Mononuclear cell (primary cell): ENCODE data around the gene SLAMF6. TPM values are rescaled to one million over a fixed set of nuclear protein-coding genes. Genes with fewer than 3 reads are reported as not detected.

Source experiments
- H3K27me3 ChIP-seq: 2 replicates; pipeline ENCODE4 v1.6.0; 2011; ENCODE audit warnings: low read length, control low read depth; ENCODE audit not compliant: insufficient read depth
- H3K4me1 ChIP-seq: 2 replicates; pipeline ENCODE4 v1.5.1; 2011; ENCODE audit warnings: mild to moderate bottlenecking, low read length, control low read depth; ENCODE audit not compliant: insufficient read depth
- H3K4me3 ChIP-seq: 2 replicates; pipeline ENCODE4 v1.5.1; 2011; ENCODE audit warnings: mild to moderate bottlenecking, low read length, moderate library complexity
- H3K9me3 ChIP-seq: 2 replicates; pipeline ENCODE4 v1.5.1; 2011; ENCODE audit warnings: low read depth, mild to moderate bottlenecking, control low read depth, low read length
- total RNA-seq: library from RNA; depleted of rRNA; stranded (reverse); fragments of >200 nt; gene quantifications from one replicate; pipeline ENCODE4 v1.2.3, GENCODE V29; 2012

The SLAMF6 gene
- total RNA-seq, 1 donor = 8.2 TPM

DNA sequence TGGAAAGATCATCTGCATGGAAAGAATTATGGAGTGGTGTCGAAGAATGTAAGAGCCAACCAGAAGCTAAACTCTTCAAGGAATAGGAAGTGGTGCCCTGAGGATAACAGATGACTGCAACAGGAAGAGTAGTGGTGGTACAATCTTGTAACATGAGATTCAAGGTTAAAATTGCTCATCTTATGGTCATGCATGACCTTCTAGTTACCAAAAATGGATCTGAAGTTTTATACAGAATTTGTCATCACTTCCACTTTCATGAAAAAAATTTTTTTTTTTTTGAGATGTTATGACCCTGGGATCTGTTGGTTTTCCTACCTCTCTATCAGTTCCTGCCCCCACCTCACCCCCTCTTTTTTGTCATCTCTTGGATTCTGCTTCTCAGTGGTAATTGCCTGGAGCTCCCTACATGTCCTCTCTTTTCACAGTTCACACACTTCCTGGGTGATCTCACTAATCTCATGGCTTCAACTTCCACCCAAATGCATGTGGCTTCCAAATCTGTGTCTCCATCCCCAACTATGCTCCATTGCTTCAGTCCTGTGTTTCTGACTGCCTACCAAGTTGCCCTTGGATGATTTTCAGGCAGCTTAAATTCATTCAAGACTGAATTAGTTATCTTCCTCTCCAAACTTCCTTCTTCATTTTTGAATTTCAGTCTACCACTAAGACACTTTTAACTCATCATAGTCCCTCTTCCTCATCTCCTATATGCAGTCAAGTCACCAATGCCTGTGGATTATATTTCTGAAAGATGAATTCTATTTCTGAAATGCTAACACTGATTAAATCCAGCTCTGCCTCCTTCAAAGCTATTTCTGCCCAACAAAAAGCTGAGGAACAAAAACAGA, 48.4 kb downstream of the SLAMF6 start:
- Histone ChIP-seq H3K9me3 (no peaks in the 10 kb centered on the region), H3K27me3 (no peaks in the 10 kb centered on the region), H3K4me1 (peaks cover 13% of the 10 kb centered on the region), H3K4me3 (no peak overlapping the region)

- H3K27me3 ChIP-seq = no peaks in the 10 kb centered on the region
- H3K4me1 ChIP-seq = peaks cover 15% of the 10 kb centered on the region
- no peaks in the 10 kb centered on the region for H3K9me3 ChIP-seq
- H3K4me3 ChIP-seq = no peak overlapping the region
Measured at GRCh38 chr1:160472112-160472511, 50.9 kb downstream of the SLAMF6 start.

DNA sequence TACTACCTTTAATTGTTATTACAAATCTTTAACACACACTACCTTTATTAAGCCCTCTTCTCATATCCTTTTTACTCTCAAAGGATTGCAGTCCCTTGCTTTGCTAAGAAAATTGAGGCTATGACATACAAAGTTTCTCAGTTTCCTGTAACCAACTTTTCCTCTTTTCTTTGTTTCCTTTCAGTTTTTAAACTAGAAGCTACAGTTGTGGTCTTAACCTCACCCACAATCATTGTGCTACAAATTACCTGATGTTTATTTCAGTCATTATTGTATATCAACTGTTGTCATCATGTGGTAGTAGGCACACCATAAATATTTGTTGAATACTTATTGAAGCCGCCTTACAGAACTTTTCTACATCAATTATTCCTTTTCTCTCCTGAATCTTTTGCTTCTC, 51.8 kb downstream of the SLAMF6 start:
- peaks cover 18% of the 10 kb centered on the region for H3K4me1 ChIP-seq

DNA sequence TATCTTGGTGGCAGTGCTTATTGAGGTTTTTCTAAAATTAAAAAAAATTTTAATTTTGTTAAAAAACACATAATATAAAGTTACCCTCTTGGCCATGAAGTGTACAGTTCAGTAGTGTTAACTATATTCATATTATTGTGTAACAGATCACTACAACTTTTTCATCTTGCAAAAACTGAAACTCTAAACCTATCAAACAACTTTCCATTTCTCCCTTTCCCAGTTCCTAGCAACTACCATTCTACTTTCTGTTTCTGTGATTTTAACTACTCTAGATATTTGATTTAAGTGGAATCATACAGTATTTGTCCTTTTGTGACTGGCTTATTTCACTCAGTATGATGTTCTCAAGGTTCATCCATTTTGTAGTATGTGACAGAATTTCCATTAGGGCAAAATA, 55.5 kb downstream of the SLAMF6 start:
- Histone ChIP-seq H3K9me3 (no peaks in the 10 kb centered on the region), H3K4me3 (no peak overlapping the region), H3K4me1 (peaks cover 15% of the 10 kb centered on the region), H3K27me3 (no peaks in the 10 kb centered on the region)

More for the DNA sequence above, 51.8 kb downstream of the SLAMF6 start:
- no peak overlapping the region for H3K4me3 ChIP-seq
- no peaks in the 10 kb centered on the region for H3K27me3 ChIP-seq
- no peaks in the 10 kb centered on the region for H3K9me3 ChIP-seq

DNA sequence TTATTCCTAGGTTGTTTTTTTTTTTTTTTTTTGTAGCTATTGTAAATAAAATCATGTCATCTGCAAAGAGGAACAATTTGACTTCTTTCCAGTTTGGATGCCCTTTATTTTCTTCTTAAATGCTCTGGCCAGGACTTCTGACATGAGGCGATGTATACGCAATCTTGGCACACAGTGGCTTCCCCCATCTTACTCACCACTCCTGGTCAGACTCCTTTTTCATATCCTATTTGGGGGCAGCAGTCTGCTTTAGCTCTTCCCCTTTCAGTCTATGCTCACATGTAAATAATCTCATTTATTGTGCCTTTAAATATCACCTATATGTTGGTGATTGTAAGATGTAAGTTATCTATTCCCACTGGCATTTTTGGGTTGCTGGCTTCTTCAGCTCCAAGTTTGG, 56.1 kb downstream of the SLAMF6 start:
- Histone ChIP-seq H3K27me3 (no peaks in the 10 kb centered on the region), H3K9me3 (no peaks in the 10 kb centered on the region), H3K4me3 (no peak overlapping the region), H3K4me1 (peaks cover 15% of the 10 kb centered on the region)

GRCh38 chr1:160465123-160465522, 57.9 kb downstream of the SLAMF6 start:
- Histone ChIP-seq H3K4me1 (peaks cover 21% of the 10 kb centered on the region), H3K4me3 (no peak overlapping the region), H3K9me3 (no peaks in the 10 kb centered on the region), H3K27me3 (no peaks in the 10 kb centered on the region)

DNA sequence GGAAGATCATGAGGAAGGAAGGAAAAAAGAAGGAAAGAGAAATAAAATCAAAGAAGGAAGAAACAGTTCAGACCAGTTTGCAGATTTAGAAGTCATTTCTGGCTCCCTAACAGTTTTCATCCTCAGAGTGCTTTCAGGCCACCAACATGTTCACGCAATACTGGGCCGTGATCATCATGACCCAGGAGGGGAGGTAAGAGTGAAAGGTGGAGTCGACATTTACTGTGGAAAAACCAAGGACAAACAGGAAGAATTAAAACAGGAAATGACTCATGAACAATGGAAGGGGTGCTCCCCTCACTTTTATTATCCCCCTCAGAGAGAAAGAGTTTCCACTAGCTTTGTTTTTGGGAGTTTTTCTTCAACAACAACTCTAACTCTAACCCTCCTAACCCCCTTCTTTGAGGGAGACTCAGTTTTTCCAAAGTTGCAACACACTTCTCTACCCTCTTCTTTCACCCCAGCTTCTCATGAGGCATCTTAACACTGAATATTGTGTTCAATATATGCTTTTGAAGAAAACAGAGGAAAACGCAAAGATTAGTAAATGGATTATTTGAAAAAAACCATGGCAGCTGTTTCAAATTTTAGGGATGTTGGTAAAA, 62.3 kb downstream of the SLAMF6 start:
- Histone ChIP-seq H3K27me3 (no peaks in the 10 kb centered on the region), H3K4me3 (no peak overlapping the region), H3K9me3 (no peaks in the 10 kb centered on the region), H3K4me1 (peaks cover 21% of the 10 kb centered on the region)

DNA sequence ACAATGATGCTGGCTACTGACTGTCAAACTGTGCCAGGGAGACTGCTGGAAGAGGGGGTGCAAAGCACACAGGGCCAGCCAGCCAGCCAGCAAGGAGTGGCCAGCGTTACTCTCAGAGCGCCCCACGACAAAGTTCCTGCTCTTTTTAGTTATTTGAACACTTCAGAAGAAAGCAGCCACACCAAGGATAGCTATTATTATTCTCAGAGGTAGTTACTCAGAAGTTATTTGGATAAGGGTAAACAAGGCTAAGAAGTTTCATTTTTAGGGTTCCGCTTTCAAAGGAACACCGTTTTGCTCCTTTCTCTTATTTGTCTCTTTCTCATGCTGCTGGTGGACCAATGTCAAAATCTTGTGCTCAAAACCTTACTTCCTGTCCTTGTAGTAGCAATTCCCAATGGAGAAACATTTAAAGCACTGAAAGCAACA, 62.8 kb downstream of the SLAMF6 start:
- H3K9me3 ChIP-seq = no peaks in the 10 kb centered on the region
- no peak overlapping the region for H3K4me3 ChIP-seq
- peaks cover 19% of the 10 kb centered on the region for H3K4me1 ChIP-seq
- H3K27me3 ChIP-seq = no peaks in the 10 kb centered on the region

DNA sequence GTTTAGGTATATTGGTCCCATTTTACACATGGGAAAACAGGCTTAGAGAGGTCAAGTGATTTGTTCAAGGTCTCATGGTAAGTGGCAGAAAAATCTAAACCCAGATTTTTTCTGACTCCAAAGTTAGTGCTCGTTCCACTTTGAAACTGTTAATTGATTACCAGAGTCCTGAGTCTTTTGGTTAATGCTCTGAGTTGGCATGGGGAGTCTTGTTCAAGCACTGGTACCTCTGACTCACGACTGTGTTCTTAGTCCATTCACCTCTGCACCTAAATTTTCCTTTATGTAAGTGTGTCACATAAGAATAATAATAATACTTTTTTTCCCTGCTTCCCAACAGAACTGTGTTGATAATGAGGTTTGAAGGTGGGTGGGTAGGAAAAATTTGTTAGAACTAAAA, 63.4 kb downstream of the SLAMF6 start:
- Histone ChIP-seq H3K9me3 (no peaks in the 10 kb centered on the region), H3K4me1 (peaks cover 16% of the 10 kb centered on the region), H3K4me3 (no peak overlapping the region), H3K27me3 (no peaks in the 10 kb centered on the region)

DNA sequence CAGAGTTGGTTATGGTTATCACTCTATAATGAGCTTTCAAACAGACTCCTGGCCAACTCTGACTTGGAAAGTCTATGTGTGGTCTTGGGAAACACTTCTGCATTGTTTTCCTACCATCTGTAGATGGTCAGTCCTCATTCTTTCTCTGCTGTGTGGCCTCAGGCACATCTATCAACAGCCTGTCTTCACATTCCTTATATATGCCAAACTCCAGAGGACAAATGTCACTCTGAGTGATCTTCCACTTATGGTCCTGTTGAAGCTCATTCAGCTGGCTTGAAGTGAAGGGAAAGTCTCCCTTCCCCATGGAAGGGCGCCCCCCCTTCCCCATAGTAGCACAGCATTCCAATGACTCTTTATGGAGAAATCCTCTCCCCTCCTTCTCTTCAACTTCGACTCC, 64.0 kb downstream of the SLAMF6 start:
- Histone ChIP-seq H3K4me1 (peaks cover 20% of the 10 kb centered on the region), H3K4me3 (no peak overlapping the region), H3K27me3 (no peaks in the 10 kb centered on the region), H3K9me3 (no peaks in the 10 kb centered on the region)

GRCh38 chr1:160455153-160455517, 67.9 kb downstream of the SLAMF6 start:
- H3K9me3 ChIP-seq = no peaks in the 10 kb centered on the region
- no peaks in the 10 kb centered on the region for H3K27me3 ChIP-seq
- H3K4me3 ChIP-seq = no peak overlapping the region
- peaks cover 11% of the 10 kb centered on the region for H3K4me1 ChIP-seq

DNA sequence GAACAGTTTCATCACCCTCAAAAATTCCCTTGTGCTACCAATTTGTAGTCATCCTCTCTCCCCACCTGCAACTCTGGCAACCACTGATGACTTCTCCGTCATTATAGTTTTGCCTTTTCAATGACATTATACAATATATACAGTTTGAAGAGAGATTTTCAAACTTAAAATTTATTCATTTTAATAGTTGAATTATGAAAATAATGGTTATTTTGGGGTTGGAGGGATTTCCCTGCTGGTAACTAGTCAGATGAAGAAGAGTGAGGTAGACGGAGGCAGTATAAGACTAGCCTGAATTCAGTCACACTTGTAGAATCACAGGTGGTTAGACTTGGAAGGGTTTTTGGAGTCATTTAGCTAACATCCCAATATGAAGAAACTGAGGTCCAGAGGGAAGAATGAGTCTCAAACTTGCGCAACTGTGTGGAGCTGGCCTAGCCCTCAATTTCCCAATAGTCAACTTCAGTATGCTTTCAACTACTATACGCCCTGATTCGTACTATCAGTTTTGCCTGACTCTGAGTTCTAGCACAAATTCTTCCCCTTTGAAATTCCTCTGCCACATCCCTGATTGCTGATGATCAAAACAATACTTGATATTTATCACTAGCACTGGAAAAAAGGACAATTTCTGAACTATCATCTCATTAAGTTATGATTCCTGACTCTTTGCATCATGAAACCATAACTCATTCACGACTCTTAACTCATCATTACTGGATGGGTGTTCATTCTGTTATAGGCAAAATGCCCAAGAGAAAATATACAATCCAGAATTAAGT, 68.5 kb downstream of the SLAMF6 start:
- Histone ChIP-seq H3K4me3 (no peak overlapping the region), H3K4me1 (peaks cover 7% of the 10 kb centered on the region), H3K9me3 (no peaks in the 10 kb centered on the region), H3K27me3 (no peaks in the 10 kb centered on the region)

DNA sequence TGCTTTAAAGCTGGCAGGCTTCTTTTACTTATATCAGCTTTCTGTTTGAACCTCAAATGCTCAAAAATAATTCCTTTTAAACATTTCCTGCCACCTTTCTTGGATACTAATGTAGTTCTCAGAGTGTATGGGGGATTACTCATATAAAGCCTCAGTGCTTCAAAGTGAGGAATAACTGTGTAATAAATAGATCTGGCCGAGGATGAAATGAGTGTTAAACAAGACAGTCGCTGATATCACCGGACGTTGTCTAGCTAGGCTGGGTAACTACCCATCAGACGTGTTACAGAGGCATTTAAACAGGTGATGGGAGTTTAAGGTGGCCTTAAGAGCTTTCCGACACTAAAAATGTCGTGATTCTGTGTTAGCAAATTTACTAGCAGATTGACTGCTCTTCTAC, 69.6 kb downstream of the SLAMF6 start:
- Histone ChIP-seq H3K4me3 (no peak overlapping the region), H3K27me3 (no peaks in the 10 kb centered on the region), H3K4me1 (peaks cover 7% of the 10 kb centered on the region), H3K9me3 (no peaks in the 10 kb centered on the region)

DNA sequence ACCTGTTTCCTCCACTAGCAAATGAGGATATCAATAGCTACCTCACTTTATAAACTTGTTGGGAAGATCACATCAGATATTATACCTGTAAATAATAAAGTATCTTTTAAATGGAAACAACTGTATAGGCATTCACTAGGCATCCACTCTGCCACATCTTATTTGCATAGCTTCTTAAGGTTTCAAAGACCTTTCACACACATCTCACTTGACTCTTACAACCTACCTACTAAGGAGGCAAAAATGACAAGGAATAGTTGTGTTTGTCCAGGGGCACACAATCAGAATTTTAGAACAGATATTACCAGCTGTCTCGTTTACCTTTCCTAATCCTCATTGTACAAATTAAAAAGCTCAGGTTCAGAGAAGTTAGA, 71.2 kb downstream of the SLAMF6 start:
- H3K4me1 ChIP-seq = peaks cover 13% of the 10 kb centered on the region
- no peaks in the 10 kb centered on the region for H3K27me3 ChIP-seq
- no peaks in the 10 kb centered on the region for H3K9me3 ChIP-seq
- H3K4me3 ChIP-seq = no peak overlapping the region

GRCh38 chr1:160451119-160451858, 71.8 kb downstream of the SLAMF6 start:
- Histone ChIP-seq H3K9me3 (no peaks in the 10 kb centered on the region), H3K4me1 (peaks cover 16% of the 10 kb centered on the region), H3K4me3 (no peak overlapping the region), H3K27me3 (no peaks in the 10 kb centered on the region)
